NCI-H2081 treated with DMSO at 0.1 percent for 48 hours (cell line): Measurements from ENCODE around the gene MIAT.
"Not testable (repeated sequence)": the region's sequence is repeated elsewhere in the genome, so short reads cannot be mapped to it uniquely, and the experiment has no call there.

Source experiments
- DNase-seq: peaks from one replicate; lab custom pipeline; 2025; lab: John Stamatoyannopoulos, UW

The MIAT gene

DNA sequence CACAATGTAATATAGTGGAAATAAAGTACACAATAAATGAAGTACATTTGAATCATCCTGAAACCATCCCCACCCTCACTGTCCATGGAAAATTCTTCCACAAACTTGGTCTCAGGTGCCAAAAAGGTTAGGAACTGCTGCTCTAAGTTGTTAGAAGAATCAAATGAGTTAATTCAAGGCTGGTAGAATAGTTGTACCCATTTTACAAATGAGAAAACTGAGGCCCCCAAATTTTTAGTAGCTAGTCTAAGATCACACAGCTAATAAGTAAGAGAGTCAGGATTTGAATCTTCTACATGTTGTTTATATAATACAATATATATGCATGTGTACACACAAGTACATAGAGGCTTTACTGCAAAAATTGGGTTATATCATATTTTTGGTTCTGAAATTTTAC lies 43.1 kb downstream of the MIAT start:
- no peak for DNase-seq

DNA sequence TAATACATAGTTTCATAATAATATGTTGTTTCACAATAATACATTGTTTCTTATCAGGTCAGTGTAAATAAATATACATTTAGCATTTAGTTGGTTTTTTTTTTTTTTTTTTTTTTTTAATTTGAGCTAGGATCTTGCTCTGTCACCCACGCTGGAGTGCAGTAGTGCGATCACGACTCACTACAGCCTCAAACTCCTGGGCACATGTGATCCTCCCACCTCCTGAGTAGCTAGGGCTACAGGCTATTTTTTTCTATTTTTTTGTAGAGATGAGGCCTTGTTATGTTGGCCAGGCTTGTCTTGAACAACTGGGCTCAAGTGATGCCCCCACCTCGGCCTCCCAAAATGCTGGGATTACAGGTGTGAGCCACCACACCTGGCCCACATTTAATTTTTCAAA lies 43.5 kb downstream of the MIAT start:
- no peak for DNase-seq

DNA sequence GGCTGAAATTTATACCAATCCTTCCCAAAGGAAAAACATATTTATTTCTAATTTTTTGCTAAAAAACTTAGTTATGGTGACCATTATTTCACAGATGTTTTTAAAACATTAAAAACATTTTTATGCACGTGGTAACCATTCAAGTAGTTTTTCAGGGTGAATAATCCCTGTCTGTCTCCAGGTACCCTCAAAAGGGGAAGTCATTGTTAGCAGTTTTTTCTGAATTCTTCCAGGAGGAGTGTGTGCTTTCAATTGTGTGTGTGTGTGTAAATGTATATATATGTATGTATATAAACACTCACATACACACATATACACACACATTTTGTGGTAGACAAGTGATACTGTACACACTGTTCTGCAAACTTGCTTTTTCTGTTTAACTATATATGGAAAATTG lies 43.9 kb downstream of the MIAT start:
- DNase-seq = no peak

DNA sequence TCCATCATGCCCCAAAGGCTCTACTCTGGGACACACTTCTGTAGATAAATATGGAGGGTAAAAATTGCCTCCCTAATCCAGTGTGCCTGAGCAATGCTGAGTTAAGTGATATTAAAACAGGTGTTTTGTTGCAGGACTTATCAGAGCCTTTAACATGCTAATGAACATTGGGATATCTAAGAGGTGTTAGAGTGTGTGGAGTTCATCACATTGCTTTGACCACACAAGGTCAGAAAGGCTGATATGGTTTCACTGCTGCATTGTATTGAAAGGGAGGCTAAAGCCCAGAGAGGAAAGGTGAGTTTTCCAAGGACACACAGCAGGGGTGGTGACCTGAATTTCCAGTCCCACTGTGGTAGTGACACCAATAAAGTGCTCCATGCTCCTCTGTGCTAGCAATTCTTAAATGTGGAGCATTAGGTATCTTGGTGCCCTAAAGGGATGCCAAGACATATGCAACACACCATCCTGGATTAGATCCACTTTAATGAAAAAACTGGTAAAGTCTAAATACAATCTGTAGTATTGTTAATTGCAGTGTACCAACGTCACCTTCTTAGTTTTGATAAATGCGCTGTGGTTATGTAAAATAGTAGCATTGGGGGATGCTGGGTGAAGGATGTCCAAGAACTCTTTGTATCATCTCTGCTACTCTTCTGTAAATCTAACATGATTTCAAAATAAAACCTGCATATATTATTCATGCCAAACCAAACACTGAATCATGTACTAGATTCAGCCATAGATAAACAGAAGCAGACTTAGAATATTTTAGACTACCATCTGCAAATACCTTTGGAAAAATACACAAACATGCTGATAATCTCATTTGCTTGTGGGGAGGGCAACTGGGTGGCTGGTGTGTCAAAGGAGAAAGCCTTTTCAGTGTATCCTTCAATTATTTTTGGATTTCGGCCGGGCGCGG lies 45.8 kb downstream of the MIAT start:
- no peak for DNase-seq

DNA sequence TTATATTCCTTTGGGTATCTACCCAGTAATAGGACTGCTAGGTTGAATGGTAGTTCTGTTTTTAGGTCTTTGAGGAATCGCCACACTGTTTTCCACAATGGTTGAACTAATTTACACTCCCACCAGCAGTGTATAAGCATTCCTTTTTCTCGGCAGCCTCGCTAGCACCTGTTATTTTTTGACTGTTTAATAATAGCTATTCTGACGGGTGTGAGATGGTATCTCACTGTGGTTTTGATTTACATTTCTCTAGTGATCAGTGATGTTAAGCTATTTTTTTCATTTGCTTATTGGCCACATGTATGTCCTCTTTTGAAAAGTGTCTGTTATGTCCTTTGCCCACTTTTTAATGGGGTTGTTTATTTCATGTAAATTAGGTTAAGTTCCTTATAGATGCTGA lies 48.0 kb downstream of the MIAT start:
- not testable (repeated sequence) for DNase-seq

DNA sequence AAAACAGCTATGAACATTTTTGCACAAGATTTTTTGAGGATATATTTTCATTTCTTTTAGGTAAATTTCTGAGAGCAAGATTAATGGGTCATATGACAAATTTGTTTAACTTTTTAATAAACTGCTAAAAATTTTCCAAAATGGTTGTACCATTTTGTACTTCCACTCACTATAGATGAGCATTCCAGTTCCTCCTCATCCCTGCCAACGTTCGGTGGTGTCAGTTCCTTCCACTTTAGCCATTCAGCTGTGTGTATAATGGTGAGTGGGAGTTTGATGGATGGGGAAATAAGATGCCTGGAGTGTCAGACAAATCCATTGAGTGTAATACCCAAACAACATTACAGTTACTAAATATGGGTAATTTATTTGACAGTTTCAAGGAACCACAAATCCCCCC lies 49.7 kb downstream of the MIAT start:
- DNase-seq = no peak

DNA sequence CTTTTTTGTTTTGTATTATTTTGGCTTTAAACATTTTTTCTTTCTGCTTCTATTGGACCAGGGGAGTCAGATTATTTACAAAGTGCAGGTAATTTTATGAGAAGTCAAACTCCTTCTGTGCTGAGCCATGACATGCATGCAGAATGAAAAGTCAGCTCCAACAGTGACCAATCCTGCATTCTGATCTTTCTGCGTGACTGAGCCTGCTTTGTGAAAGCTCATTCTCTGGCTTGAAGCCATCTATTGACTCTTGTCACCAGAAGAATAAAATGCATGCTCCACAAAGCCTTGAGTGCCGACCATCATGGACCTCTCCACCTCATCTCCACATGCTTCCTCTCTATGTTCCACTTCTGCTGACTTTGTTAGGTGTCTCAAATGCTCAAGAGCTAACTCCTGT lies 50.2 kb downstream of the MIAT start:
- DNase-seq = no peak

DNA sequence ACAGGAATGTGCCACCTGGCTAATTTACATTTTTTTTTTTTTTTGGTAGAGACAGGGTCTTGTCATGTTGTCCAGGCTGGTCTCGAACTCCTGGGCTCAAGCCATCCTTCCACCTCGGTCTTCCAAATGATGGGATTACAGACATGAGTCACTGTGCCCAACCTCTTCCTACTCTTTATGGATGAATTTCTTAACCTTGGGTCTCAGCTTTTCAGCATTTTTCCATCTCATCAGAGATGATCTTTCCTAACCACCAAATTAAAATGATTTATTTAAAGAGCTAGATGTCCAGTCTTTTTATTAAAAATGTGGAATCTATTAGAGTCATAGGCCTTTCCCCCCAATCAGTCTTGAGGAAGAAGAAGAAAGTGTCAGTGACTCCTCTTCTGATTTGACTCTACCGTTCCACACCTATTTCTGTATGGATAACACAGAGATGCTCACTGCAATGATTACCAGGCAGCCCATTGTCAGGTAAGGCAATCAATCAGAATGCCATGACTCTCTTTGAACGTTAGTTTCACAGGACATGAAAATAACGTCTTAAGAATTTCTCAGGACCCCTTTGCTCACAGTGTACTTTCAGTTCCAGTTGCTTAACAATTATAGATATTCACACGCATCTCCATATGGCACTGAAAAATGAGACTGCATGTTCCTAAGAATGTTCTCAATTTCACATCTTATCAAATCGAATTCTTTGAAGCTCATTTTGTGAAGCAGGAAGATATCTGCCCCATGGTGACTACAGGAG lies 51.0 kb downstream of the MIAT start:
- no peak for DNase-seq

DNA sequence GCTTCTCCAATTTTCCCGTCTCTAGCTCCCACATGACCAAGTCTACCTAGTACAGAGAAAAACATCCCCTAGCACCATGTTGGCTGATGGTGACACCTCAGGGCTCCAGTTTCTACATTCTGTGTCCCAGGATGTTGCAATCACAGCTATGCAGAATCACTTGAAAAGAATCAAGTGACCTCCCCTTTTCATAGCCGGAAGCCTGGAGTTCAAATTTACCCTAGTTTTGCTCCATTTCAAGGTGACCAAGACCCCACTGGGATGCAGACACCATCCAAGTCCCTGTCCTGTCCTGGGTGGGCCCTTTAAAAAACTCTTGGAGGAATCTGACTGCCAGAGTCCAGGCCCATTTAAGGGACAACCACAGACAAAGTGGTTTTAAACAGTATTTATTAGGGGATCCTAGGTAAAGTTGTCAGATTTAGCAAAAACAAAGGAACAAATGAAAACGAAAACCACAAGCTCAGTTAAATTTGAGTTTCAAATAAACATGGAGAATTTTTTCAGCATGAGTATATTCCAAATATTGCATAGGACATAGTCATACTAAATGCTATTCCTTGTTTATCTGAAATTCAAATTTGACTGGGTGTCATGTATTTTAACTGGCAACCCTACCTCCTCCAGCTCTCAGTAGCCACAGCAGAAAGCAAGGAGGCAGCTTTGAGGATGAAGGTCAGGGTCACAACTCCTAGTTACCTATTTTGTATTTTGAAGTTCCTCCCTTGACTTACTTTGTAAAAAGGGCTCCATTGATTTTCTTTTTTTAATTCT lies 52.4 kb downstream of the MIAT start:
- DNase-seq = no peak

DNA sequence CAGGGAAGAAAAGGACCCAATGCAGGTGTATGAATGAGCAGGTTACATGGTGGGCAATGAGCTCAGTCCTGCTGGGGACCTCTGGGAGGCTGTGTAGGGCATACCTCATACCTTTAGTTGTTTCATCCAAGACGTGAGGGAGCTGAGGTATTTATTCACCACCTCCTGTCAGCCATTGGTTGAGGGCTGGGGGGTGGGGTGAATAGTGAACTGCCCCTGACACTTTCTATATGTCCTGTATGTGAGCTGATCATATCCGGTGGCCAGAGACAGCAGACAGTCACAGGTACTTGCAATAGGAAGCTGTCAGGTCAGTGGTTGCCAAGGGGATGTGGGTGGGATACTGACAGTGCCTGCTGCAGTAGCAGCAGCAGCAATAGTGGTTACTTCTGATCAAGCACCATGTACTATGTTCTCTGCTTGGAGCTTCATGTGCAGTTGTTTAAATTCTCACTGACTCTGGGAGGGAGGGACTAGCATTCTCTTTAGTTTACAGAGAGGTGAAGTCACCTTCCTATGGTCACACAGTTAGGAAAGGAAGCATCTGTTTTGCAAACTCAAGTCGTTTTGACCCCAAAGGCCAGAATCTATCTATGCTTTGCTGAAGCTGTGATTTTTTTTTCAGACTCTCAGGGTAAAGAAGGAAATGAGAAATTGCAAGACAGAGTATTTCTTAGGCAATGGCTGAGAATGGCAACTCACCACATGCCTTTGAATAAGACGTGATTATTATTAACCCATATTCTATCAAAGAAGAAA lies 54.0 kb downstream of the MIAT start:
- DNase-seq = no peak

DNA sequence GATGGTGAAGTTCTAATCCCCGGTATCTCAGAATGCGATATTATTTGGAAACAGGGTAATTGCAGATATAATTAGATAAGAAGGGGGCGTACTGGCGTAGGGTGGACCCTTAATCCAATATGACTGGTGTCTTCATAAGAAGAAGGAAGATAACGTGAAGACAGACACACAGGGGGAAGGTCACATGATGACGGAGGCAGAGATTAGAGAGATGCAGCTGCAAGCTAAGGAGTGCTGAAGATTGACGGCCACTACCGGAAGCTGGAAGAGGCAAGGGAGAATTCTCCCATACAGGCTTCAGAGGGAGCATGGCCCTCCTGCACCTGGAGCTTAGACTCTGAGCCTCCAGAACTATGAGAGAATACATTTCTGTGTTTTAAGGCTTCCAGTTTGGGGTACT lies 54.8 kb downstream of the MIAT start:
- no peak for DNase-seq

DNA sequence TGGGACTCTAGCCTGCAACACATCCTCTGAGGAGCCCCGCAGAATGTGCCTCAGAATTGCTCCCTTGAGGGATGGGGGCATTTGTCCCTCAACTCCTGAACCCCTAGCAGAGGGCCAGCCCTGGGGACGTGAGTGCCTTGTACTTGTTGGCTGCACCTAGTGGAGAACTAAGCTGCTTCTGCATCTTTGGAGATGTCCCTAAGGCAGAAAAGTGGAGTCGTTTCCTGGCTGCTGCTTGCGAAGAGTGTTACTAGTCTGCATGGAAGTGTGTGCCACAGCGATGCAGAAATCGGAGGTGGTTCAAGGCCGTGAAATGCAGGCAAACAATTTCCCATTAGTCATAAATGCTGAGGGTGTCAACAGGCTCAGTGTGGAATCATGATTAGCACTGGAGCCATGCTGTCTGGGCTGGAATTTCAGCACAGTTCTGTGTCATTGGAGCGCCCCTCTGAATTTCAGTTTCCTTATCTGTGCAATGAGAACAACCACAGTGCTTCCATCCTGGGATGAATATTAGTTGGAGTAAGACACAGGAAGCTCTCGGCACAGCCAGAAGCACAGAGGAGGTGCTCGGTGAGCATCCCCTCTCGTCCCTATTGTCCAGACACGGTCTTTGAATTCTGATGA lies 56.5 kb downstream of the MIAT start:
- DNase-seq = no peak

DNA sequence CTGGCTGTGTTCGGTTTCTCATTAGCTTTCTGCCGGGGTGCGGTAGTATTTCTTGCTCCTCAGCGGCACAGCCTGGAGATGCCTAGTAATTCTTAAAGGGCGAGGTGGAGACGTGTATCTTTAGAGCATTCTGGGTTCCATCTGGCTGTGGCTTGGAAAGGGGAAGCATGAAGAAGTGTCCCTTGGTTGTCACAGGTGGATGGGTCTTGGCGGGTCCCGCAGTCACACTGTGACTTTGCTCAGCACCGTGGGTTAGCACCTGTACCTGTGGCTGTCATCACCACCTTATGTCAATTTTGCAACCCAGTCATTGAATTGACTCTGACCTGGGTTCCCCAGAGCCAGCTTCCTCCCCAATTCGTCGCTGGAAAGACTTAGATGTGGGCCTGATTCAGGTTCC lies 57.6 kb downstream of the MIAT start:
- no peak for DNase-seq

DNA sequence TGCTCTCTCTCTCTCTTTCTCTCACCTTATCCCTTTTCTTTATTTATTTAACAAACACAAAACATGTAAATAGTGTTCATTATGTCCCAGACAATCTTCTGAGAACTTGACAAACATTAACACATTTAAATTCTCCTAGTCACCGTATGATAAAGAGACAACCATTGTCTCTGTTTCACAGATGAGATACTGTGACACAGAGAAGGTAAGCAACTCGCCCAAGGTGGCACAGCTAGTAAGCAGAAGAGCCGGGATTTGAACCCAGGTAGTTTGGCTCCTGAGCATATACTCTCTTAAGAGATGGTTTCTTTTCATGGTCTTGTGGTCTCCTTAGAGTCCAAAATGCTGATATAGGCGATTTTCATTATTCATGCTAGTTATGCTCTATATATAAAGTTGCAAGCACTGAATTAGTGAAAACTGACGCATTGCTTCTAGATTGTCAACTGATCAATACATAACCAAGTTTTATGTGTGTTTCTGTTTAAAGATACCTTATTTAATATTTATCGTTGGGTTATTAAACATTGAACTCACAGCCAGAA lies 58.1 kb downstream of the MIAT start:
- DNase-seq = no peak

DNA sequence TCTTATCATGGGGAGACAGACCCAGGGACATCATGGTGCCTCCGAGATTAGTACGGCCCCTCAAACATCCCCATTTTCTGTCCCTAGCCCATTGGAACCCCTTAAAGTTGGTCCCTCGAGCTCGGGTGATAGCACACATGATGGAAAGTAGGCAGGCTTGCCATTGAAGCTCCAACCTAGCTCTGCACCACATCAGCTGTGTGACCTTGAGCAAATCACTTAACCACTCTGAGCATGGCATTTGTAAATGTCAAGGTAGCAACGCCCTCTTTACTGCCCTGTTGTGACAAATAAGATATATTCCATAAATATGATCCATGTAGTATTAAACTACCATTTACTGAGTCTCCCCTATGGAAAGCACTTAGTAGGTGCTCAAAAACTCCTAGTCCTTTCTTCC lies 61.1 kb downstream of the MIAT start:
- no peak for DNase-seq

DNA sequence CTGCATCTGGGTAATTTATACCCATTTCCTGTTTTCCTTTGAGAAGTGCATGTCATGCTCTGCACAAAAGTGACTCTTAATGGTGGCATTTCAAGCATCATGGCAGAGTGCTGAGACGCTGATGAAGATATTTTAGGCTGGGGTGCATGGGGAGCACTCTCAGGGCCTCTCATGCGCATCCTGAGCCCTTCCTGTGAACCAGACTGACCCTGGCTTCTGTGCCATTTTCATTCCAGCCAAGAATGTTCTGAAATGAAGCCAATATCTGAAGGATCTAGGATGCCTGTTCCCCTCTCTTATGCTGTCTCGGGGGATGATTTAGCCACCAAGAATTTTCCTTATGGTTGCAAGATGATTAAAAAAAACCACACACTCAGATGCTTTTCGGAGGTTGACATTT lies 61.5 kb downstream of the MIAT start:
- no peak for DNase-seq

DNA sequence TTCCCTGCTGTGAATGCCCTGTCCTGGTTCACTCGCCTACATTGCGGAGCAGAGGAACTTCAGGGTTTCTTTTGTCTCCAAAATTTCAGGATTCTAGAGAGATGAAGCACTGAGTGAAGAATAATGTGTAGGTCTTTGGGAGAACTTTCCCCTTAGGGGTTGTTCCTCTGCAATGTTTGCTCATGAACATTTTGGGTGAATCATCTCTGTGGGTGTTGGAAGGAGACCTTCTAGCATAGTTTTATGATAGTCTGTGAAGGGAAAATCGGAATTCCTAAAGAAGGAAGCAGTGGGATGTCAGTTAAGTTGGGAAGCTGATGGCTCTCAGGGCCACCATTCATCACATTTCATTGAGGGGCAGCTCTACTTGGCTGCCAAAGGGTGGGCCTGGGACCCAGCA lies 64.8 kb downstream of the MIAT start:
- DNase-seq = no peak

DNA sequence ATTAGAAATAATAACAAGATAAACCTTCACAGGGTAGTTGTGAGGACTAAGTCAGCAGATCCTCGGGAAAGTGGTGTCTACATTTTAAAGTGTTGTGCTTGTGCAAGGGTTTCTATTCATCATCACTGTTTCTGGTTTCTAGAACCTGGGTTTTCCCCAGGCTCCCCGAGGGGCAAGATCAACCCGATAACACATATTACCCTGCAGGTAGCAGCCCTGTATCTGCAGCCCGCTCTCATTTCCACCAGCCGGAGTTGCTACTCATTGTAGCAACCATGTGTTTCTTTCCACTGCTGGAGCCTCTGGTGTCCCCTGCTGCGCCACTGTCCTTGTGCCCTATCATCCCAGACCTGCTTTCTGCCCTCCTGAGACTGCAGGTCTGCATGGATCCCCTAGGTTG lies 67.0 kb downstream of the MIAT start:
- DNase-seq = no peak

DNA sequence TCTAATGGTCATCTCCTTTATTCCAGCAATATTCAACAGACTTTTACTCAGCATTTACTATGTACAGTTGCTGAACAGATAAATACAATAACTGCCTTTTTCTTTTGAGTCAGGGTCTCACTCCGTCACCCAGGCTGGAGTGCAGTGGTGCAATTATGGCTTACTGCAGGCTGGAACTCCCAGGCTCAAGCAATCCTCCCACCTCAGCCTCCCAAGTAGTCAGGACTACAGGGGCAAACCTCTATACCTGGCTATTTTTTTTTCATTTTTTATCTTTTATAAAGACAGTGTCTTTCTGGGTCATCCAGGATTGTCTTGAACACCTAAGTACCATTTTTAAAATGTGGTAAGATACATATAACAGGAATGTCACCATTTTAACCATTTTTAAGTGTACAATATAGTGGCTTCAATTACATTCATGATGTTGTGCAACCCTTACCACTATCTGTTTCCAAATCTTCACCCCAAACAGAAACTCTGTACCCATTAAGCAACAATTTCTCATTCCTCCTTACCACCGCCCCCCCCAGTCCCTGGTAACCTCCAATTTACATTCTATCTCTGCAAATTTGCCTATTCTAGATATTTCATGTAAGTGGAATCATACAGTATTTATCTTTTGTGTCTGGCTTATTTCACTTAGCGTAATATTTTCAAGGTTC lies 67.8 kb downstream of the MIAT start:
- no peak for DNase-seq
